ENCODE results near the gene CSGALNACT2.

- no peak for TF ChIP-seq CTCF (IDR thresholded peaks at IDR 0.05)
- no peak for TF ChIP-seq POLR2A (IDR thresholded peaks at IDR 0.05)
These were observed 3.2 kb upstream of the CSGALNACT2 start for GRCh38 chr10:43135064-43135463.

Data from adrenal gland (tissue), 5 donors.